PC-3 (cell line): ENCODE results near the gene PTGER4.

Experiments used
- EZH2 ChIP-seq: fragments of 300-600 bp; sonication (generic); IDR thresholded peaks from one replicate; pipeline ENCODE4 v1.6.1; 2017; ENCODE audit warnings: antibody characterized with exemption, mild to moderate bottlenecking, low read length; ENCODE audit not compliant: unreplicated experiment
- EZH2phosphoT487 ChIP-seq: fragments of 300-600 bp; sonication (generic); IDR thresholded peaks from 2 replicates; pipeline ENCODE4 v1.6.1; 2018; ENCODE audit warnings: mild to moderate bottlenecking, antibody characterized with exemption, low read length, borderline replicate concordance
- TF ChIP-seq, protein P1 (sequence below): fragments of 300-600 bp; sonication (generic); conservative IDR thresholded peaks from 2 replicates; pipeline ENCODE4 v1.5.1; 2017; ENCODE audit warnings: antibody characterized with exemption, low read depth, mild to moderate bottlenecking, low read length

DNA sequence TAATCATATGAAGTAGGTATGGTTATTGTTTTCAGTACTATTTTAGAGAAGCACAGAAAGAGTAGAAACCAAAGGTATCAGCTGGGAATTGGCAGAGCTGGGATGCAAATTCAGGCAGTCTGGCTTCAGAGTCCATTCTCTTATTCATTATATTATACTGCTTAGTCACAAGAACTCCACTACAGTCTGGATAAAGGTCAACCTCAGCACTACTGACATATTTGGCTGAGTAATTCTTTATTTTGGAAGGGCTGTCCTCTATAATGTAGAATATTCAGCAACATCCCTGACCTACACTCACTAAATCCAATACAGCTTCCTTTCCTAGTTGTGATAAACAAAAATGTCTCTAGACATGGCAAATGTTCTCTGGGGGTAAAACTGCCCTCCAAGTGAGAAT is 37.6 kb downstream of the PTGER4 start:
- TF ChIP-seq EZH2, result no peak
- TF ChIP-seq, protein P1, sequence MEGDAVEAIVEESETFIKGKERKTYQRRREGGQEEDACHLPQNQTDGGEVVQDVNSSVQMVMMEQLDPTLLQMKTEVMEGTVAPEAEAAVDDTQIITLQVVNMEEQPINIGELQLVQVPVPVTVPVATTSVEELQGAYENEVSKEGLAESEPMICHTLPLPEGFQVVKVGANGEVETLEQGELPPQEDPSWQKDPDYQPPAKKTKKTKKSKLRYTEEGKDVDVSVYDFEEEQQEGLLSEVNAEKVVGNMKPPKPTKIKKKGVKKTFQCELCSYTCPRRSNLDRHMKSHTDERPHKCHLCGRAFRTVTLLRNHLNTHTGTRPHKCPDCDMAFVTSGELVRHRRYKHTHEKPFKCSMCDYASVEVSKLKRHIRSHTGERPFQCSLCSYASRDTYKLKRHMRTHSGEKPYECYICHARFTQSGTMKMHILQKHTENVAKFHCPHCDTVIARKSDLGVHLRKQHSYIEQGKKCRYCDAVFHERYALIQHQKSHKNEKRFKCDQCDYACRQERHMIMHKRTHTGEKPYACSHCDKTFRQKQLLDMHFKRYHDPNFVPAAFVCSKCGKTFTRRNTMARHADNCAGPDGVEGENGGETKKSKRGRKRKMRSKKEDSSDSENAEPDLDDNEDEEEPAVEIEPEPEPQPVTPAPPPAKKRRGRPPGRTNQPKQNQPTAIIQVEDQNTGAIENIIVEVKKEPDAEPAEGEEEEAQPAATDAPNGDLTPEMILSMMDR, result no peak
- no peak for TF ChIP-seq EZH2phosphoT487
